Hepatocyte (in vitro differentiated cells): Measurements from ENCODE around the gene GRIK1.

Experiments used
- CTCF ChIP-seq: fragments of 200-600 bp; sonication (generic); IDR thresholded peaks from 2 replicates; pipeline ENCODE4 v1.5.1; 2016; ENCODE audit warnings: antibody characterized with exemption, mild to moderate bottlenecking; ENCODE audit not compliant: poor library complexity
- EZH2phosphoT487 ChIP-seq: fragments of 200-600 bp; sonication (generic); IDR thresholded peaks from one replicate; pipeline ENCODE4 v1.6.1; 2018; ENCODE audit warnings: antibody characterized with exemption, mild to moderate bottlenecking, low read depth, moderate library complexity; ENCODE audit not compliant: unreplicated experiment, severe bottlenecking

GRCh38 chr21:29504751-29505321, 435.0 kb downstream of the GRIK1 start:
- TF ChIP-seq CTCF (no peak), EZH2phosphoT487 (no peak)
